GM12872 (cell line): ENCODE measurements around the gene EHD4.

Experiments
- CTCF ChIP-seq: IDR thresholded peaks from 3 replicates; pipeline ENCODE4 v1.5.1; 2011; ENCODE audit warnings: low read depth, mild to moderate bottlenecking, low read length, moderate library complexity; ENCODE audit not compliant: insufficient read depth

The EHD4 gene

GRCh38 chr15:42012928-42013482 is 40.6 kb upstream of the EHD4 start:
- no peak for TF ChIP-seq CTCF

DNA sequence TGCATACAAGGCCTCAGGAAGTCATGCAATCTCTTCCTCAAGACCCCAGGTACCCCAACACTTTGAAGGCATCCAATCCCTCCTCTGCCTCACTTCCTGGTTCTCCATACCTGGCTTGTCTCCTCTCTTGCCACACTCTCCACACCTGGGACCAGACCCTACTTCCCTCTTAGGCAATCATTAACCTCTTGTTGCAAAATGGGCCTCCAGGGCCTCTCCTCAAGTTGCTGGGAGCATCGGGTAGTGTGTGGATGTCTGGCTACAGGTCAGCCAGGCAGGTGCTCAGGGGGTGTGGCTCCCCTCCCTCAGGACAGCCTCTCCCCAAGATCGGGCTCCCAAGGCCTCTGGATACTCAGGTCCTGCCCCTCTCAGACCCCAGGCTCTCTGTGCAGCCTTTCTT is 39.9 kb upstream of the EHD4 start:
- TF ChIP-seq CTCF: no peak

GRCh38 chr15:42011074-42011473 is 38.7 kb upstream of the EHD4 start:
- no peak for TF ChIP-seq CTCF

DNA sequence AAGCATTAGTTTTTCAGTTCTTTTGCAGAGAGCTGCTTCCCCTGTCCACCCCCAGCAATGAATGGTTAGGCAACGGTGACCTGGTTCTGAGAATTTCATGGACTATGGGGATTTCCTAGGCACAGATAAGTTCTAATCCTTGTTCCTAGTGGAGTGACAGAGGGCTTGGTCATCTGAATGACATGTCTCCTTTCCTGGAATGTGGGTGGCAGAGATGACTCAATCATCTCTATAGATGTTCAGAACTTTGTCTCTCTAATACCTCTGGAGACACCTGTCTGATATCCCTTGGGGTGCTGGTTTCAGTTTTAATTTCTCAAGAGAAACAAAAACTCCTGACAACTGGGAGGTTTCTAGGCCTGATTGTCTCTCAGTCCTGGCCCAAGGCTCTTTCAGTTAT is 38.1 kb upstream of the EHD4 start:
- no peak for TF ChIP-seq CTCF

DNA sequence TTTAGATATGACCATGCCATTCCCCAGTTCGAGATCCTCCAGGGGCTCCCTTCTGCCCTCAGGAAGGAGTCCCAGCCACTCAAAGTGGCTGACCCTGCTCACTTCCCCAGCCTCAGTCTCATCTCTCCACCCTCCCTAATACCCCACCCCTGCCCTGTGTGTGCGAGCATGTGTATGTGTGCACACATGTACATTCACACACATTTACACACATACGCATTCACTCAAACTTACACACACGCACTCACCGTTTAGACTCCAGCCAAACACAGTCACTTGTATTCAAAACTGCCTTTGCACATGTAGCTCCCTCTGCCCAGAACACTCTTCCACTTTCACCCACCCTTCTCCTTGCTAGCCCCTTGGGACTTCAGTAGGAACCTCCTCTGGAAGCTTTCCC is 37.1 kb upstream of the EHD4 start:
- no peak for TF ChIP-seq CTCF

DNA sequence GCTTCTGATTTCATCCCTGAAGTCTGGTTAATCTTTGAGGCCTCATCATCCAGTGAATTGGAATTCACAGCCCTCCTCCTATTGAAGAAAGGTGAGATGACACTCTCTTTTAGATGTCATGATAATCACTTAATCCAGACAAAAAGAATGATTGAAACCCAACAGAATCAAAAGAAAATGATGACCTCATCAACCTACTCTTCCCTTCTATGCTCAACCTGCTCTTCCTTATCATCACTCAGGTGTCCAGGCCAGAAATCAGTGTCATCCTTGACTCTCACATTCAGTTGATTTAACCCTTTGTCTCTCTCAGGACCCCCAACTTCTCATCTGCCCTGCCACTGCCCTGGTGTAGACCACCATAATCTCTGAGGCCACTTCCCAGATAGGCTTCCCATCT is 36.7 kb upstream of the EHD4 start:
- TF ChIP-seq CTCF: no peak

GRCh38 chr15:42007386-42007785 is 35.0 kb upstream of the EHD4 start:
- TF ChIP-seq CTCF: no peak

- TF ChIP-seq CTCF: no peak
Observed at GRCh38 chr15:42002333-42002732, 30.0 kb upstream of the EHD4 start.
